Thyroid gland (tissue), 4 donors: Measurements from ENCODE around the gene POLR2B. TPM values are rescaled to one million over a fixed set of nuclear protein-coding genes. Genes with fewer than 3 reads are reported as not detected.
"Not testable (repeated sequence)": the region's sequence is repeated elsewhere in the genome, so short reads cannot be mapped to it uniquely, and the experiment has no call there.

Source experiments
- DNase-seq, 2 donors: peaks; one replicate each; pipeline ENCODE4 v3.0.0-alpha.2; 2019
- H3K27ac ChIP-seq, 3 donors: fragments of 200-600 bp; sonication (generic); 1 replicate in 2 of 3; 2 replicates in 1 of 3; pipeline ENCODE4 v1.5.1; 2016 to 2019; ENCODE audit warnings: mild to moderate bottlenecking in 1 of 3, moderate library complexity in 1 of 3
- H3K27me3 ChIP-seq: fragments of 200-600 bp; sonication (generic); one replicate; pipeline ENCODE4 v1.5.1; 2019
- H3K36me3 ChIP-seq, 2 donors: fragments of 200-600 bp; sonication (generic); one replicate each; pipeline ENCODE4 v1.5.1; 2016 to 2019
- H3K4me1 ChIP-seq, 2 donors: fragments of 200-600 bp; sonication (generic); one replicate each; pipeline ENCODE4 v1.5.1; 2017 to 2019
- H3K4me3 ChIP-seq, 3 donors: fragments of 200-600 bp; sonication (generic); replicated peaks in 1 of 3; 1 replicate in 2 of 3; 2 replicates in 1 of 3; pipeline ENCODE4 v1.5.1; 2016; ENCODE audit warnings: mild to moderate bottlenecking in 1 of 3
- H3K9me3 ChIP-seq: fragments of 200-600 bp; sonication (generic); one replicate; pipeline ENCODE4 v1.5.1; 2017
- CTCF ChIP-seq, 6 experiments: fragments of 200-600 bp in 3 of 6; fragments of 450-650 bp in 3 of 6; sonication (generic) in 3 of 6; IDR thresholded peaks; one replicate each; pipeline ENCODE4 v1.5.1; 2016 to 2019; ENCODE audit warnings: antibody characterized with exemption in 6 of 6, mild to moderate bottlenecking in 2 of 6, inconsistent platforms in 1 of 6, moderate library complexity in 1 of 6
- POLR2A ChIP-seq, 2 donors: fragments of 450-650 bp; IDR thresholded peaks; one replicate each; pipeline ENCODE4 v1.6.1; 2017; ENCODE audit warnings: antibody characterized with exemption in 2 of 2, mild to moderate bottlenecking in 2 of 2, moderate library complexity in 1 of 2
- WGBS, 2 donors: methylation state at CpG; one replicate each; pipeline ENCODE4 v1.1.5; 2017; 5-methylcytosine and 5-hydroxymethylcytosine counted together
- intact Hi-C: fragments of 100-400 bp; cut with DNase I; formaldehyde crosslinking; loops from one replicate; pipeline ENCODE4 v1.15.1; 2023
- total RNA-seq, 4 donors: library from RNA; depleted of rRNA; stranded (reverse); fragments of >200 nt; gene quantifications; one replicate each; pipeline ENCODE4 v1.2.3, GENCODE V29; 2016

Gene POLR2B
- 100 to 1,000 TPM in 1 of 4 donors, 10 to 100 TPM in 3; 82.1 to 111 (median 84.2) TPM for total RNA-seq

GRCh38 chr4:56978750-56979303 is at the start of gene POLR2B:
POLR2B (plus strand) TSS chr4:56978896; CDS start chr4:56978986, 90 bp downstream.
- TF ChIP-seq CTCF (IDR thresholded peaks at IDR 0.05), result no peak
- peak in 1 of 2 donors; percentile 81 for TF ChIP-seq POLR2A (IDR thresholded peaks at IDR 0.05)
- Histone ChIP-seq H3K9me3 (no peaks in the 10 kb centered on the region), H3K27me3 (no peaks in the 10 kb centered on the region), H3K4me1 (peaks cover 29 to 42% of the 10 kb centered on the region in 2 donors), H3K36me3 (peaks cover under 1 to 4% of the 10 kb centered on the region in 2 donors), H3K4me3 (peak within 1 kb of the TSS; percentile 76 to 83 (median 79)), H3K27ac (peak within 1 kb of the TSS; percentile 83 to 94 (median 94))
- WGBS, 2 donors, result 1% methylated on average over 29 to 37 of the region's 37 CpGs
- DNase-seq, result peak; percentile 92 to 94
- intact Hi-C loops, result loop anchor here (10.0 kb wide), 1 partner anchor 74 kb away; the partner anchor contains the start of gene REST

GRCh38 chr4:56930638-56931037 is 48.1 kb upstream of the POLR2B start:
- no peak overlapping the region for H3K27ac ChIP-seq
- intact Hi-C loops, result no loop called here
- no peak for DNase-seq
- H3K36me3 ChIP-seq, result peaks cover 19 to 21% of the 10 kb centered on the region in 2 donors
- WGBS, 2 donors, result 92 to 94% methylated on average over 4 to 5 of the region's 7 CpGs
- no peak overlapping the region for H3K4me3 ChIP-seq
- no peaks in the 10 kb centered on the region for H3K27me3 ChIP-seq
- no peaks in the 10 kb centered on the region for H3K9me3 ChIP-seq
- H3K4me1 ChIP-seq, result no peaks in the 10 kb centered on the region
- no peak for TF ChIP-seq CTCF (IDR thresholded peaks at IDR 0.05)
- TF ChIP-seq POLR2A (IDR thresholded peaks at IDR 0.05), result no peak

GRCh38 chr4:56931924-56932323 is 46.8 kb upstream of the POLR2B start:
- WGBS, 2 donors, result 81 to 89% methylated on average over 4 of the region's 4 CpGs
- H3K9me3 ChIP-seq, result no peaks in the 10 kb centered on the region
- TF ChIP-seq POLR2A (IDR thresholded peaks at IDR 0.05) (no peak), CTCF (IDR thresholded peaks at IDR 0.05) (no peak)

GRCh38 chr4:56937262-56937661 is 41.4 kb upstream of the POLR2B start:
- intact Hi-C loops, result no loop called here
- H3K9me3 ChIP-seq, result no peaks in the 10 kb centered on the region
- no peak overlapping the region for H3K27ac ChIP-seq
- H3K4me1 ChIP-seq, result no peaks in the 10 kb centered on the region
- DNase-seq, result no peak
- 94 to 96% methylated on average over 6 of the region's 6 CpGs for WGBS, 2 donors
- TF ChIP-seq POLR2A (IDR thresholded peaks at IDR 0.05) (no peak), CTCF (IDR thresholded peaks at IDR 0.05) (no peak)
- no peak overlapping the region for H3K4me3 ChIP-seq
- no peaks in the 10 kb centered on the region for H3K27me3 ChIP-seq
- H3K36me3 ChIP-seq, result peaks cover 6 to 11% of the 10 kb centered on the region in 2 donors

More at GRCh38 chr4:56931924-56932323, 46.8 kb upstream of the POLR2B start:
- Histone ChIP-seq H3K27ac (no peak overlapping the region), H3K36me3 (peaks cover 19 to 21% of the 10 kb centered on the region in 2 donors), H3K27me3 (no peaks in the 10 kb centered on the region), H3K4me3 (no peak overlapping the region), H3K4me1 (no peaks in the 10 kb centered on the region)
- no peak for DNase-seq
- intact Hi-C loops, result no loop called here

- H3K27ac ChIP-seq, intact Hi-C loops, H3K4me1 ChIP-seq, H3K9me3 ChIP-seq, H3K27me3 ChIP-seq, H3K4me3 ChIP-seq, DNase-seq: not testable (repeated sequence)
- WGBS, 2 donors, result 91 to 98% methylated on average over 14 of the region's 14 CpGs
- peaks cover 6 to 11% of the 10 kb centered on the region in 2 donors for H3K36me3 ChIP-seq
Observed at GRCh38 chr4:56939826-56940225, 38.9 kb upstream of the POLR2B start.
